ENCODE data around the gene BID. TPM values are rescaled to one million over a fixed set of nuclear protein-coding genes. Genes with fewer than 3 reads are reported as not detected.

BID gene
- total RNA-seq, 2 donors from 2014 or later, result 13.5 to 18.1 TPM

GRCh38 chr22:17803609-17804270 is 29.5 kb upstream of the BID start:
- H3K9me3 ChIP-seq, result no peaks in the 10 kb centered on the region
- no peak overlapping the region for H3K4me3 ChIP-seq
- H3K4me1 ChIP-seq (ENCODE audit: control insufficient read depth in 1 of 2, low read depth in 2 of 2), result no peaks in the 10 kb centered on the region
- DNase-seq (ENCODE audit: low spot score) (no peak), ATAC-seq (ENCODE audit: insufficient number of reproducible peaks, low FRiP score, low read depth) (no peak)
- no peaks in the 10 kb centered on the region for H3K27me3 ChIP-seq (replicated peaks; ENCODE audit: insufficient read depth)
- H3K27ac ChIP-seq, result no peak overlapping the region
- no peak for TF ChIP-seq CTCF (IDR thresholded peaks at IDR 0.05)
- peaks cover 27% of the 10 kb centered on the region for H3K36me3 ChIP-seq

GRCh38 chr22:17802822-17803221 is 28.6 kb upstream of the BID start:
- H3K27ac ChIP-seq, result no peak overlapping the region
- no peaks in the 10 kb centered on the region for H3K4me1 ChIP-seq (ENCODE audit: control insufficient read depth in 1 of 2, low read depth in 2 of 2)
- H3K4me3 ChIP-seq, result no peak overlapping the region
- peaks cover 18% of the 10 kb centered on the region for H3K36me3 ChIP-seq
- no peak for TF ChIP-seq CTCF (IDR thresholded peaks at IDR 0.05)
- no peaks in the 10 kb centered on the region for H3K9me3 ChIP-seq
- no peak for ATAC-seq (ENCODE audit: insufficient number of reproducible peaks, low FRiP score, low read depth)
- no peaks in the 10 kb centered on the region for H3K27me3 ChIP-seq (replicated peaks; ENCODE audit: insufficient read depth)
- DNase-seq (ENCODE audit: low spot score), result no peak

- DNase-seq (ENCODE audit: low spot score), result no peak
- Histone ChIP-seq H3K4me3 (no peak overlapping the region), H3K4me1 (ENCODE audit: control insufficient read depth in 1 of 2, low read depth in 2 of 2) (no peaks in the 10 kb centered on the region), H3K9me3 (no peaks in the 10 kb centered on the region), H3K27ac (no peak overlapping the region), H3K36me3 (peaks cover 14% of the 10 kb centered on the region), H3K27me3 (replicated peaks; ENCODE audit: insufficient read depth) (no peaks in the 10 kb centered on the region)
- no peak for ATAC-seq (ENCODE audit: insufficient number of reproducible peaks, low FRiP score, low read depth)
- TF ChIP-seq CTCF (IDR thresholded peaks at IDR 0.05), result no peak
Measured at GRCh38 chr22:17802411-17802810, 28.1 kb upstream of the BID start.

- Histone ChIP-seq H3K9me3 (no peaks in the 10 kb centered on the region), H3K36me3 (peaks cover 2% of the 10 kb centered on the region), H3K4me1 (ENCODE audit: control insufficient read depth in 1 of 2, low read depth in 2 of 2) (no peaks in the 10 kb centered on the region), H3K27me3 (replicated peaks; ENCODE audit: insufficient read depth) (no peaks in the 10 kb centered on the region), H3K4me3 (no peak overlapping the region), H3K27ac (no peak overlapping the region)
- no peak for TF ChIP-seq CTCF (IDR thresholded peaks at IDR 0.05)
- DNase-seq (ENCODE audit: low spot score) (no peak), ATAC-seq (ENCODE audit: insufficient number of reproducible peaks, low FRiP score, low read depth) (no peak)
Measured at GRCh38 chr22:17797721-17798559, 23.7 kb upstream of the BID start.

GRCh38 chr22:17796695-17797094 is 22.4 kb upstream of the BID start:
- Histone ChIP-seq H3K27ac (no peak overlapping the region), H3K36me3 (peaks cover 2% of the 10 kb centered on the region), H3K4me3 (no peak overlapping the region), H3K9me3 (no peaks in the 10 kb centered on the region), H3K27me3 (replicated peaks; ENCODE audit: insufficient read depth) (no peaks in the 10 kb centered on the region), H3K4me1 (ENCODE audit: control insufficient read depth in 1 of 2, low read depth in 2 of 2) (no peaks in the 10 kb centered on the region)
- DNase-seq (ENCODE audit: low spot score) (no peak), ATAC-seq (ENCODE audit: insufficient number of reproducible peaks, low FRiP score, low read depth) (no peak)
- no peak for TF ChIP-seq CTCF (IDR thresholded peaks at IDR 0.05)
